ENCODE data around the gene PHLDB2.

GRCh38 chr3:112007633-112008032 is 148.6 kb downstream of the PHLDB2 start:
- TF ChIP-seq CTCF (conservative IDR thresholded peaks at IDR 0.05; ENCODE audit: low read length) = no peak
- no peak for TF ChIP-seq EZH2phosphoT487 (IDR thresholded peaks at IDR 0.05; ENCODE audit: borderline replicate concordance, low read depth, low read length)

All from OCI-LY7 (cell line).